ENCODE measurements around the gene EMC1.
"Not testable (repeated sequence)": the region's sequence is repeated elsewhere in the genome, so short reads cannot be mapped to it uniquely, and the experiment has no call there.

EMC1 gene

DNA sequence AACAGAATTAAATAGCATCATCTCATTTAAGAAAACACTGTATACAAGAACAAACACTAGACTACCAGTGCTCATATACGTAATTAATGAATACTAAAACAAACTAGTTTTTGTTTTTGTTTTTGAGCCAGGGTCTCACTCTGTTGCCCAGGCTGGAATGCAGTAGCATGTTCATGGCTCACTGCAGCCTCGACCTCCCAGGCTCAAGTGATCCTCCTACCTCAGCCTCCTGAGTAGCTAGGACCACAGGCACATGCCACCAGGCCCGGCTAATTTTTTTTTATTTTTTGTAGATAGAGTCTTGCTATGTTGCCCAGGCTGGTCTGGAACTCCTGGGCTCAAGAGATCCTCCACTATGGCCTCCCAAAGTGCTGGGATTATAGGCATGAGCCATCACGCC, 34.7 kb downstream of the EMC1 start:
- H3K27me3 ChIP-seq (ENCODE audit: control insufficient read depth, insufficient read depth, low read length); H3K4me1 ChIP-seq (ENCODE audit: control insufficient read depth, insufficient read depth, low read length); H3K4me3 ChIP-seq (ENCODE audit: low read length); H3K9me3 ChIP-seq (ENCODE audit: control insufficient read depth, insufficient read depth, low read length); H3K36me3 ChIP-seq (ENCODE audit: control insufficient read depth, insufficient read depth, low read length); H3K27ac ChIP-seq (ENCODE audit: low read length); DNase-seq (ENCODE audit: low read depth, low spot score): not testable (repeated sequence)
- no CpG with 5 or more reads among the region's 4 CpGs for WGBS (ENCODE audit: insufficient coverage, insufficient read length)

DNA sequence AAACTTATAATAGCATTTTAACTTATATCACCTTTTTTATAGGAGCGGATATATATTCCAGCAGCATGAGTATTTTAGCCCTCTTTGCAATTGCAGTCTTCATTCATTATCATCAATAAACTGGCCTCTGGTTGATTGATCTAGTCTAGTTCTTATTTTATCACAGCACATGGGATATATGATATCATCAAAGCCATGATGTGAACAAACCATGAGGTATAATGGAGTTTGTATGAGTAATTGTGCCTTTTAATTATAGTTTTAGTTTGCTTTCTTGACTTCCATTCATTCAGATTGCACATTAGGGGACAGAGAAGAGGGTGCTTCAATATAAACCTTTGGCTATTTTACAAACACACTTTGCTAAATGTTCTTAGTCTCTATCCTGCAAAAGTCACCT, 37.7 kb downstream of the EMC1 start:
- H3K27me3 ChIP-seq (ENCODE audit: control insufficient read depth, insufficient read depth, low read length), result no peaks in the 10 kb centered on the region
- no peak for DNase-seq (ENCODE audit: low read depth, low spot score)
- no CpG with 5 or more reads among the region's 1 CpG for WGBS (ENCODE audit: insufficient coverage, insufficient read length)
- no peak overlapping the region for H3K4me3 ChIP-seq (ENCODE audit: low read length)
- no peaks in the 10 kb centered on the region for H3K36me3 ChIP-seq (ENCODE audit: control insufficient read depth, insufficient read depth, low read length)
- H3K9me3 ChIP-seq (ENCODE audit: control insufficient read depth, insufficient read depth, low read length), result no peaks in the 10 kb centered on the region
- no peaks in the 10 kb centered on the region for H3K4me1 ChIP-seq (ENCODE audit: control insufficient read depth, insufficient read depth, low read length)
- H3K27ac ChIP-seq (ENCODE audit: low read length), result no peak overlapping the region

DNA sequence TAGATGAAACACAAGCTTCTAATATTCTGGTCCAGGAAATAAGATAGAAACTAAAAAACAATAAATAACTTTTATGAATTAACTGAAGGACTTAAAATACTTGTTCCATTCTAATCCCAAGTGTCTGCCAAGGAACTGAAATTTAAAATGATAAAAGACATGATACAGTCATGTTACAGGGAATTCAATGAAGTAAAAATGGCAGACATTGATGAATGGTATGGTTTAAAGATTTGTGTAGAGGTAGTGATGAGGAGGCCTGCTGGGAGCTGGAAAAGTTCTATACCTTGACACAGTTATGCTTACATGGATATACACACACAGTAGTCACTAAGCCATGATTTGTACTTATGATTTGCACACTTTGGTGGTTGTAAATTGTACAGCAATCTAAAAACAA, 39.2 kb downstream of the EMC1 start:
- H3K4me1 ChIP-seq (ENCODE audit: control insufficient read depth, insufficient read depth, low read length), result no peaks in the 10 kb centered on the region
- H3K9me3 ChIP-seq (ENCODE audit: control insufficient read depth, insufficient read depth, low read length), result no peaks in the 10 kb centered on the region
- no peak overlapping the region for H3K27ac ChIP-seq (ENCODE audit: low read length)
- no peaks in the 10 kb centered on the region for H3K27me3 ChIP-seq (ENCODE audit: control insufficient read depth, insufficient read depth, low read length)
- H3K36me3 ChIP-seq (ENCODE audit: control insufficient read depth, insufficient read depth, low read length), result no peaks in the 10 kb centered on the region
- no peak for DNase-seq (ENCODE audit: low read depth, low spot score)
- no peak overlapping the region for H3K4me3 ChIP-seq (ENCODE audit: low read length)

DNA sequence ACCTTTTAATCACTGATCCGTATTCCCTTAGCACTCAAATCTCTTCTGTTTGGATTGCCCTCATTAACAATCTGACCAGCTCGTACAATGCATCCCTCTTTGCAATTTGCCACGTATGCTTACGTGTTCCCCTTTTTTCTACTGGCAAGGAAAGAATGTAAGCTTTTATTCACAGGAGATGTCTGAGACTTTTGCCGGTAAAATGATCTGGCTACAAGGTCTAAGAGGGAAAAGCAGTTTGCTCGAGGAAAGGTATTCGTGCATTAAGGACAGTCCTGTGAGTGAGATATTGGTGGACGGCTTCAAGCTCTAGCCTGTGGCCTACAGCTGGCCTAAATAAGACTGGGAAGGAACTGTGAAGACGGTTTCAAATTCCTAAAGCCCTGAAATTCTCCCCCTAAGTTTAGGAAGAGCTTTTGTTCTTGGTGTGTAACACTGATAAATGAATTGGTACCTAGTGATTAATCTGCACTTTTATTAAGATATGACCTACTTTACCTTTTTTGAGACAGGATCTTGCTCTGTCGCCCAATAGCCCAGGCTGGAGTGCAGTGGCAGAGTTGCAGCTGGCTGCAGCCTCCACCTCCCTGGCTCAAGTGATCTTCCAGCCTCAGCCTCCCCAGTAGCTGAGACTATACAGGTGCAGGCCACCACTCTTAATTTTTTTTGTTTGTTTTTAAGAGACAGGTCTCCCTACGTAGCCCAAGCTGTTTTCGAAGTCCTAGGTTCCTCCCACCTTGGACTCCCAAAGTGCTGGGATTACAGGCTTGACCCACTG, 40.4 kb downstream of the EMC1 start:
- H3K27me3 ChIP-seq (ENCODE audit: control insufficient read depth, insufficient read depth, low read length), result no peaks in the 10 kb centered on the region
- WGBS (ENCODE audit: insufficient coverage, insufficient read length), result no CpG with 5 or more reads among the region's 12 CpGs
- no peaks in the 10 kb centered on the region for H3K9me3 ChIP-seq (ENCODE audit: control insufficient read depth, insufficient read depth, low read length)
- no peaks in the 10 kb centered on the region for H3K36me3 ChIP-seq (ENCODE audit: control insufficient read depth, insufficient read depth, low read length)
- no peaks in the 10 kb centered on the region for H3K4me1 ChIP-seq (ENCODE audit: control insufficient read depth, insufficient read depth, low read length)
- no peak for DNase-seq (ENCODE audit: low read depth, low spot score)
- H3K4me3 ChIP-seq (ENCODE audit: low read length), result peak overlapping the region; percentile 77; the same call in 1 of the 2 replicates
- no peak overlapping the region for H3K27ac ChIP-seq (ENCODE audit: low read length)

DNA sequence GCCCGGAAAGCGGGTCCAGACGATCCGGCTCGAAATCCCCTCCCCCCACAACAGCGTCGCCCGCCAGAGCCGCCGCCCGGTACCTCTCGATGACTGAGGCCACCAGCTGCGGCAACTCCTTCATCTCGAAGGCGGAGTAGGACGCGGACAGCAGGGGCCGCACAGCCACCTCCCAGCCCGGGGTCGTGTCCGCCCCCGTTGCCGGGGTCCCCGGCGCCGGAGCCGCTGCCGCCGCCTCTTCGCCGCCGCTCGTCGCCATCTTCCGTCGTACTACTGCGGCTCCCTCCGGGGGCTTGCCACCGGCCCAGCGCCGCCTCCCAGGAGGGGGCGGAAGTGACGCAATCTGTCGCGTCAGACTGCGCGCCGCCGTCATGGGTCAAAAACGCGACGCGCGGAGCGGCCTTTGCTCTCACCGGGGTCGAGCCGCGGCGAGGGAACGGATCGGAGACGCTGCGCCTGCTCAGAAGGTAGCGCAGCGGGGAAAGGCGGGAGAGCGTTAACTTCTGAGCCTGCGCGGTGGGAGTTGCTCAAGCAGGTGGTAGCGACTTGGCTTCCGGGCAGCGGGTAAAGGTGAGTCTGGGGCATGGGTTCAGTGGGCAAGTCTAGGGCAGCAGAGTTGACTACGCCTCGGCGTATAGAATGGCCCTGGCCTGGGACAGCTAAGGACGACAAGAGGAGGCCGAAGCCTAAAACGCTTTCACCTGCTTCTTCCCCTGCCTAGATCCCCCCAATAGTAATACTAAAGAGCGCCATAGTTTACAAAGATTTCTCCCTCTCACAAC, 41.1 kb downstream of the EMC1 start, which contains the start of gene UBR4:
Gene UBR4, minus strand, starts transcription at position 277 of the 782 bp plus-strand sequence. Its CDS starts 18 bp downstream, at position 259.
- H3K36me3 ChIP-seq (ENCODE audit: control insufficient read depth, insufficient read depth, low read length), result no peaks in the 10 kb centered on the region
- H3K9me3 ChIP-seq (ENCODE audit: control insufficient read depth, insufficient read depth, low read length), result no peaks in the 10 kb centered on the region
- no peak within 1 kb of the TSS for H3K27ac ChIP-seq (ENCODE audit: low read length)
- H3K4me3 ChIP-seq (ENCODE audit: low read length), result peak within 1 kb of the TSS; percentile 77; the same call in 1 of the 2 replicates
- peak; percentile 86 for DNase-seq (ENCODE audit: low read depth, low spot score)
- no peaks in the 10 kb centered on the region for H3K27me3 ChIP-seq (ENCODE audit: control insufficient read depth, insufficient read depth, low read length)
- no peaks in the 10 kb centered on the region for H3K4me1 ChIP-seq (ENCODE audit: control insufficient read depth, insufficient read depth, low read length)
- no CpG with 5 or more reads among the region's 80 CpGs for WGBS (ENCODE audit: insufficient coverage, insufficient read length)

DNA sequence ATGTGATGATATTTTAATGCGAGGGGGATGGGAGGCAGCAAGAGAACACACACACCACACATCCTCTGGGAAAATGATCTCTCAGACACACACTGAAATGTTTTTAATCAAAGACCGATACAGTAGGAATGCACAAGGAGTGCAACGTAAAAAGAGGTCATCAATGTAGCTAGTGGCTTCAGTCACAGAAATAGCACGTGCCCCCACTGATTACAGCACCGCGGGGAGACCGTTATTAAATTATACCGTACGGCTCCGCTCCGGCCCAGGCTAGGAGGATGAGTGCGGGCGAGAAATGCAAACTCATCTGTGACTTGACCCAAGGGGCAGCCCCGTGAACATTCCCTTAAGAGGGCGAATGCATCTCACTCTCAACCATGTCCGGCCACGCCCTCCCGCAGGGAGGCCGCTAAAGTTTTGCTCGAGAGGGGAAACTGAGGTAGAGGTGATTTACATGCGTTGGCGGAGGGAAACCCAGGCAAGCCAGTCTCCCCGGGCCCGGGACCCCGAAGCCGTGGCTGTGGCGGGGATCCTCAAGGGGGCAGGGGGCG, 41.8 kb downstream of the EMC1 start:
- Histone ChIP-seq H3K4me3 (ENCODE audit: low read length) (peak overlapping the region; percentile 77; the same call in 1 of the 2 replicates), H3K4me1 (ENCODE audit: control insufficient read depth, insufficient read depth, low read length) (no peaks in the 10 kb centered on the region; the same call in 1 of the 2 replicates), H3K9me3 (ENCODE audit: control insufficient read depth, insufficient read depth, low read length) (no peaks in the 10 kb centered on the region), H3K27me3 (ENCODE audit: control insufficient read depth, insufficient read depth, low read length) (no peaks in the 10 kb centered on the region), H3K36me3 (ENCODE audit: control insufficient read depth, insufficient read depth, low read length) (no peaks in the 10 kb centered on the region), H3K27ac (ENCODE audit: low read length) (no peak overlapping the region)
- WGBS (ENCODE audit: insufficient coverage, insufficient read length), result no CpG with 5 or more reads among the region's 28 CpGs
- DNase-seq (ENCODE audit: low read depth, low spot score), result no peak

DNA sequence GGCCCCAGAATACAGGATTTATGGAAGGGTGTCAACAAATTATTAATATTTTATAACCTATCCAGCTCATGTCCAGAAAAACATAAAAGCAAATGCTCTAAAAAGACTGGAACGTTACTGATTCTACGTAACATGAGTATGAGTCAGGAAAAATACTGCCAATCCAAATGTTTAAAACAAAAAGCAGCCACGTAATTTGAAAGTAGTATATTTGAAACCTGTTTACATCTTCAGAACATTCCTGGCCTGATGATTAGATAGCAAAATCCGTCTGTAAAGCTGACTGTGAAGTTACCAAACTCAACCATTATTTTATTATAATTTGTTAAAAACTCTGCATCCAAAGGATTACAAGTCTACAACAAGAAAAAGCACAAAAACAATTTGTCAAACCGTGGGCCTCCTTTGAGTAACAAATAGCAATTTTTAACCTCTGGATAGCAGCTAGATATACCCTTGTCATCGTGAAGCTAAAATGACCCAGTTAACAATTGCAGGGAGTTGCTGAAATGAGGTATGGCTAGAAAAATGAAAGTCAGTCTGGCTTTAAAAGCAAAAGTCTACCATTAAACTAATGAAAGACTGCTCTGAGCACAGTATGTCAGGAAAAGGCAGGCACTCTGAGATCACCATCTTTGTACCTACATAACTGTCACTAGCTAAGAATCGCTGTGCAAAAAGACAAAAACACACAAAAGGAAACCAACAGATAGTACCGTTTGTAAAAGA, 42.5 kb downstream of the EMC1 start:
- no peaks in the 10 kb centered on the region for H3K9me3 ChIP-seq (ENCODE audit: control insufficient read depth, insufficient read depth, low read length)
- no peaks in the 10 kb centered on the region for H3K36me3 ChIP-seq (ENCODE audit: control insufficient read depth, insufficient read depth, low read length)
- DNase-seq (ENCODE audit: low read depth, low spot score), result no peak
- H3K4me1 ChIP-seq (ENCODE audit: control insufficient read depth, insufficient read depth, low read length), result no peaks in the 10 kb centered on the region; the same call in 1 of the 2 replicates
- peak overlapping the region; percentile 77; the same call in 1 of the 2 replicates for H3K4me3 ChIP-seq (ENCODE audit: low read length)
- no CpG with 5 or more reads among the region's 8 CpGs for WGBS (ENCODE audit: insufficient coverage, insufficient read length)
- H3K27ac ChIP-seq (ENCODE audit: low read length), result no peak overlapping the region
- no peaks in the 10 kb centered on the region for H3K27me3 ChIP-seq (ENCODE audit: control insufficient read depth, insufficient read depth, low read length)

DNA sequence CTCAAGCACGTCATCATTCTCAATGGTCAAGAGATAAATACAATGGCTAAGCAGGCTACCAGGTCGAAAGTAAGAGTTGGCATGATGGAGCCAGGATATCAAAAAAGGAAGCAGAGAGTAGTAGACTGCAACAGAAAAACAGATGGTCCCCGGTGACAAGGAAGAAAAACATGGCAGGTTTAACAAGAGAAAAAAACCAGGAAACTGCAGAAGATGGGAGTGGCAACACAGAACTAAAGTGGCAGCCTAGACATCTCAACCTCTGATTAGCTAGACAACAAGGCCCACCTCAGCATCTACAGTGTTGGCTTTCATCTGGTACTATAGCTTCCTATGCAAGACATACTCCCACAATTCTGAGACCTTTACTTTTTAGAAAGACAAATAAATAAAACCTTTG, 44.4 kb downstream of the EMC1 start:
- H3K4me3 ChIP-seq (ENCODE audit: low read length), result no peak overlapping the region
- H3K36me3 ChIP-seq (ENCODE audit: control insufficient read depth, insufficient read depth, low read length), result no peaks in the 10 kb centered on the region
- no peaks in the 10 kb centered on the region; the same call in 1 of the 2 replicates for H3K4me1 ChIP-seq (ENCODE audit: control insufficient read depth, insufficient read depth, low read length)
- no CpG with 5 or more reads among the region's 3 CpGs for WGBS (ENCODE audit: insufficient coverage, insufficient read length)
- no peaks in the 10 kb centered on the region for H3K27me3 ChIP-seq (ENCODE audit: control insufficient read depth, insufficient read depth, low read length)
- no peaks in the 10 kb centered on the region for H3K9me3 ChIP-seq (ENCODE audit: control insufficient read depth, insufficient read depth, low read length)
- H3K27ac ChIP-seq (ENCODE audit: low read length), result no peak overlapping the region
- DNase-seq (ENCODE audit: low read depth, low spot score), result no peak

DNA sequence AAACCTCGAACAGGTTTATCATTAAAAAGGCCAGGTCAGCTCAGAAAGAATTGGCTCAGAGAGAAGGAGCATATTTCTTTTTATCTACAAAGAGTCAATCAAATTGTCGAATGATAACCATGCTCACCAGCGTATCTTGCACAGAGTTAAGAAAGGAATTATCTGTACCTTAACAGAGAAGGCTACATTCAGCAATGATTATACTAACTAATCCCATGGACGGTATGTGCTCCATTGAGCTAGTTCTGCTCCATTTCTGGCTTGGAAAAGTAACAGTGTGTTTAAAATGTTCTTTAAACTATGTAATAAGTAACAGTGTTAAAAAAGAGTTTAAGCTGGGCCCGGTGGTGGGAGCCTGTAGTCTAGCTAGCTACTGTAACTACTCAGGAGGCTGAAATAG, 45.5 kb downstream of the EMC1 start:
- H3K9me3 ChIP-seq (ENCODE audit: control insufficient read depth, insufficient read depth, low read length), result no peaks in the 10 kb centered on the region
- DNase-seq (ENCODE audit: low read depth, low spot score), result no peak
- no peaks in the 10 kb centered on the region for H3K27me3 ChIP-seq (ENCODE audit: control insufficient read depth, insufficient read depth, low read length)
- H3K36me3 ChIP-seq (ENCODE audit: control insufficient read depth, insufficient read depth, low read length), result no peaks in the 10 kb centered on the region
- no peaks in the 10 kb centered on the region; the same call in 1 of the 2 replicates for H3K4me1 ChIP-seq (ENCODE audit: control insufficient read depth, insufficient read depth, low read length)
- no peak overlapping the region for H3K4me3 ChIP-seq (ENCODE audit: low read length)
- H3K27ac ChIP-seq (ENCODE audit: low read length), result no peak overlapping the region
- no CpG with 5 or more reads among the region's 5 CpGs for WGBS (ENCODE audit: insufficient coverage, insufficient read length)

DNA sequence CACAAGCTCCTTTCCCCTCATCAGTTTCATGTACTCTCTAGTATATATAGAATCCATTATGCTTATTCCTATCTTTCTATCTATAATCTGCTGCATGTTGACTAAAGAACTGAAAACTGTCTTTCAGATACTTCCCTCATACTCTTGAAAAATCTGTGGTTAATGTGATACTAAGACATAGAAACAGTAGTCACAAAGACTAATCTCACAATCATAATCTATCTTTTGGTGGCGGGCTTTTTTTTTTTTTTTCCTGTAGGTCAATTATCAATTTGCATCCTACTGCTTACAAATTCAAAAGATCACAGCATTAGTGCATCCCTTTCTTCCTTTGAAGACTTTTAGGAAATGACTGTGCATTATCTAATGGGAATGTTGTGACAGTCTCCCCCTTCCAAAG, 45.9 kb downstream of the EMC1 start:
- Histone ChIP-seq H3K36me3 (ENCODE audit: control insufficient read depth, insufficient read depth, low read length) (no peaks in the 10 kb centered on the region), H3K9me3 (ENCODE audit: control insufficient read depth, insufficient read depth, low read length) (no peaks in the 10 kb centered on the region), H3K27ac (ENCODE audit: low read length) (no peak overlapping the region), H3K4me3 (ENCODE audit: low read length) (no peak overlapping the region), H3K27me3 (ENCODE audit: control insufficient read depth, insufficient read depth, low read length) (no peaks in the 10 kb centered on the region), H3K4me1 (ENCODE audit: control insufficient read depth, insufficient read depth, low read length) (no peaks in the 10 kb centered on the region; the same call in 1 of the 2 replicates)
- no peak for DNase-seq (ENCODE audit: low read depth, low spot score)
- WGBS (ENCODE audit: insufficient coverage, insufficient read length), result no CpG with 5 or more reads among the region's 1 CpG
